Umbilical cord (tissue), 2 donors: ENCODE results near the gene CEL. TPM values are rescaled to one million over a fixed set of nuclear protein-coding genes. Genes with fewer than 3 reads are reported as not detected.
"Not testable (repeated sequence)": the region's sequence is repeated elsewhere in the genome, so short reads cannot be mapped to it uniquely, and the experiment has no call there.

Source experiments
- DNase-seq: peaks from one replicate; pipeline ENCODE4 v3.0.0-alpha.2; 2015; ENCODE audit warnings: low spot score
- total RNA-seq: library from RNA; depleted of rRNA; stranded (reverse); fragments of >200 nt; gene quantifications from one replicate; pipeline ENCODE4 v1.2.3, GENCODE V29; 2014; ENCODE audit warnings: low replicate concordance; ENCODE audit not compliant: insufficient read depth

The CEL gene
- total RNA-seq, 1 donor from 2014 or later, result not detected

GRCh38 chr9:133064241-133065069 is 2.7 kb downstream of the CEL start:
- DNase-seq, result no peak

GRCh38 chr9:133065070-133065388 is 3.2 kb downstream of the CEL start:
- no peak for DNase-seq

- no peak for DNase-seq
These were observed 4.6 kb downstream of the CEL start for GRCh38 chr9:133066181-133066983.

GRCh38 chr9:133067006-133067405 is 5.2 kb downstream of the CEL start:
- DNase-seq, result no peak

GRCh38 chr9:133067813-133068212 is 6.0 kb downstream of the CEL start:
- DNase-seq, result peak; percentile 70

GRCh38 chr9:133068431-133068830 is 6.7 kb downstream of the CEL start:
- not testable (repeated sequence) for DNase-seq

- not testable (repeated sequence) for DNase-seq
These were observed 8.8 kb downstream of the CEL start for GRCh38 chr9:133070500-133070961.

- DNase-seq, result not testable (repeated sequence)
These were observed 9.2 kb downstream of the CEL start for GRCh38 chr9:133070985-133071384.

GRCh38 chr9:133071484-133072150 is 9.8 kb downstream of the CEL start:
- DNase-seq, result no peak

- DNase-seq, result not testable (repeated sequence)
These were observed 10.4 kb downstream of the CEL start for GRCh38 chr9:133072210-133072609.

GRCh38 chr9:133073086-133074014 is 11.6 kb downstream of the CEL start:
- no peak for DNase-seq

- DNase-seq, result peak; percentile 88
These were observed 12.4 kb downstream of the CEL start for GRCh38 chr9:133074111-133074651.

GRCh38 chr9:133075925-133076630 is 14.3 kb downstream of the CEL start:
- peak; percentile 90 for DNase-seq

GRCh38 chr9:133076691-133077090 is 14.9 kb downstream of the CEL start:
- no peak for DNase-seq

GRCh38 chr9:133078486-133078885 is 16.7 kb downstream of the CEL start:
- no peak for DNase-seq

- no peak for DNase-seq
These were observed 18.4 kb downstream of the CEL start for GRCh38 chr9:133080161-133080560.

GRCh38 chr9:133080786-133081779 is 19.3 kb downstream of the CEL start:
- DNase-seq, result not testable (repeated sequence)

GRCh38 chr9:133081957-133082644 is 20.3 kb downstream of the CEL start:
- DNase-seq, result not testable (repeated sequence)
